Fibroblast of mammary gland (primary cell): ENCODE measurements around the gene PFN4.

Experiments used
- DNase-seq: peaks from one replicate; pipeline ENCODE4 v3.0.0-alpha.2; 2010; ENCODE audit warnings: low read depth
- H3K4me3 ChIP-seq: 2 replicates; pipeline ENCODE4 v1.5.1; 2011; ENCODE audit warnings: low read depth, mild to moderate bottlenecking, low read length, moderate library complexity; ENCODE audit not compliant: control insufficient read depth
- CTCF ChIP-seq: conservative IDR thresholded peaks from 2 replicates; pipeline ENCODE4 v1.5.1; 2011; ENCODE audit warnings: low read depth, low read length, inconsistent platforms; ENCODE audit not compliant: control insufficient read depth, insufficient read depth

Gene PFN4

GRCh38 chr2:24073816-24074215 is 49.3 kb downstream of the PFN4 start:
- DNase-seq, result no peak
- no peak for TF ChIP-seq CTCF
- no peak overlapping the region for H3K4me3 ChIP-seq

- H3K4me3 ChIP-seq, result no peak overlapping the region
- DNase-seq, result no peak
- TF ChIP-seq CTCF, result no peak
Observed at GRCh38 chr2:24072259-24072658, 50.9 kb downstream of the PFN4 start.

GRCh38 chr2:24065341-24065740 is 57.8 kb downstream of the PFN4 start:
- no peak for DNase-seq
- no peak for TF ChIP-seq CTCF
- no peak overlapping the region for H3K4me3 ChIP-seq
